Lower leg skin (tissue), 3 donors: ENCODE data around the gene ETFDH.

Experiments used
- POLR2A ChIP-seq, 2 donors: fragments of 450-650 bp; IDR thresholded peaks; one replicate each; pipeline ENCODE4 v1.6.1; 2016 to 2017; ENCODE audit warnings: antibody characterized with exemption in 2 of 2, mild to moderate bottlenecking in 1 of 2, moderate library complexity in 1 of 2
- TF ChIP-seq, protein P1 (sequence below), 3 donors: fragments of 450-650 bp; IDR thresholded peaks; one replicate each; pipeline ENCODE4 v1.5.1; 2016; ENCODE audit warnings: antibody characterized with exemption in 3 of 3, mild to moderate bottlenecking in 3 of 3, moderate library complexity in 2 of 3

- TF ChIP-seq, protein P1, sequence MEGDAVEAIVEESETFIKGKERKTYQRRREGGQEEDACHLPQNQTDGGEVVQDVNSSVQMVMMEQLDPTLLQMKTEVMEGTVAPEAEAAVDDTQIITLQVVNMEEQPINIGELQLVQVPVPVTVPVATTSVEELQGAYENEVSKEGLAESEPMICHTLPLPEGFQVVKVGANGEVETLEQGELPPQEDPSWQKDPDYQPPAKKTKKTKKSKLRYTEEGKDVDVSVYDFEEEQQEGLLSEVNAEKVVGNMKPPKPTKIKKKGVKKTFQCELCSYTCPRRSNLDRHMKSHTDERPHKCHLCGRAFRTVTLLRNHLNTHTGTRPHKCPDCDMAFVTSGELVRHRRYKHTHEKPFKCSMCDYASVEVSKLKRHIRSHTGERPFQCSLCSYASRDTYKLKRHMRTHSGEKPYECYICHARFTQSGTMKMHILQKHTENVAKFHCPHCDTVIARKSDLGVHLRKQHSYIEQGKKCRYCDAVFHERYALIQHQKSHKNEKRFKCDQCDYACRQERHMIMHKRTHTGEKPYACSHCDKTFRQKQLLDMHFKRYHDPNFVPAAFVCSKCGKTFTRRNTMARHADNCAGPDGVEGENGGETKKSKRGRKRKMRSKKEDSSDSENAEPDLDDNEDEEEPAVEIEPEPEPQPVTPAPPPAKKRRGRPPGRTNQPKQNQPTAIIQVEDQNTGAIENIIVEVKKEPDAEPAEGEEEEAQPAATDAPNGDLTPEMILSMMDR (IDR thresholded peaks at IDR 0.05): no peak
- TF ChIP-seq POLR2A (IDR thresholded peaks at IDR 0.05): no peak
Measured at GRCh38 chr4:158688813-158689212, 16.7 kb downstream of the ETFDH start.
